GM12878 (cell line): ENCODE results near the gene GLI1. TPM values are rescaled to one million over a fixed set of nuclear protein-coding genes. Genes with fewer than 3 reads are reported as not detected.

Experiments used
- ATAC-seq: fragments of 200-7000 bp; cut with Tn5 transposase; 3 replicates; pipeline ENCODE4 v1.9.1; 2020; ENCODE audit warnings: mild to moderate bottlenecking, moderate library complexity
- BruUV-seq: library from RNA; stranded (reverse); fragments of 400-500 nt; replicated peaks from 2 replicates; lab custom pipeline; 2021; lab: Mats Ljungman, UMichigan
- CTCF ChIA-PET: fragments of 300-600 bp; sonication (Branson Sonifier 250); formaldehyde crosslinking; extraction: SDS; loops from one replicate; lab custom pipeline; 2021; ENCODE audit warnings: inconsistent platforms; lab: Yijun Ruan, JAX
- POLR2A ChIA-PET: fragments of 350-600 bp; formaldehyde crosslinking; extraction: SDS; loops from one replicate; lab custom pipeline; 2021; ENCODE audit warnings: inconsistent platforms; lab: Charles Lee
- RAD21 ChIA-PET: fragments of 300-600 bp; sonication (Branson Sonifier 250); formaldehyde crosslinking; loops from one replicate; lab custom pipeline; 2023; ENCODE audit warnings: antibody characterized with exemption; ENCODE audit not compliant: unreplicated experiment; lab: Charles Lee
- SMC1A ChIA-PET: fragments of 300-600 bp; sonication (Branson Sonifier 250); formaldehyde crosslinking; loops from one replicate; lab custom pipeline; 2023; ENCODE audit not compliant: unreplicated experiment, uncharacterized antibody; lab: Charles Lee
- DNase-seq: peaks from one replicate; pipeline ENCODE4 v3.0.0-alpha.2; 2011; ENCODE audit warnings: low read depth, low spot score
- FAIRE-seq: peaks from 3 replicates; lab custom pipeline; 2011; peaks lifted over from hg19 to GRCh38; lab: Jason Lieb, UNC
- H2AFZ ChIP-seq: 2 replicates; pipeline ENCODE4 v1.6.0; 2011; ENCODE audit warnings: low read depth, low read length, control low read depth; ENCODE audit not compliant: control insufficient read depth
- H3K27ac ChIP-seq: 2 replicates; pipeline ENCODE4 v1.5.1; 2011; ENCODE audit warnings: control low read depth; ENCODE audit not compliant: control insufficient read depth, insufficient read depth
- H3K27me3 ChIP-seq, 2 experiments: replicated peaks in 1 of 2; 2 replicates each; pipeline versions ENCODE4 v1.6.0 to v1.6.1; 2011; ENCODE audit warnings: low read length in 1 of 2; ENCODE audit not compliant: control insufficient read depth in 2 of 2, insufficient read depth in 2 of 2
- H3K36me3 ChIP-seq, 2 experiments: 2 replicates each; pipeline ENCODE4 v1.5.1; 2011; ENCODE audit warnings: low read length in 1 of 2; ENCODE audit not compliant: control insufficient read depth in 2 of 2, insufficient read depth in 2 of 2
- H3K4me1 ChIP-seq: 2 replicates; pipeline ENCODE4 v1.6.1; 2011; ENCODE audit warnings: mild to moderate bottlenecking, low read length, moderate library complexity, mixed read lengths; ENCODE audit not compliant: control insufficient read depth, insufficient read depth
- H3K4me2 ChIP-seq: 2 replicates; pipeline ENCODE4 v1.6.0; 2011; ENCODE audit warnings: control low read depth; ENCODE audit not compliant: control insufficient read depth, insufficient read depth
- H3K4me3 ChIP-seq: fragments of 200-600 bp; sonication (generic); 2 replicates; pipeline ENCODE4 v1.5.1; 2016
- H3K79me2 ChIP-seq: 2 replicates; pipeline ENCODE4 v1.6.0; 2011; ENCODE audit warnings: low read length; ENCODE audit not compliant: control insufficient read depth, insufficient read depth
- H3K9ac ChIP-seq: 2 replicates; pipeline ENCODE4 v1.8.0; 2011; ENCODE audit warnings: low read length, control low read depth, mixed read lengths; ENCODE audit not compliant: control insufficient read depth, insufficient read depth
- H3K9me3 ChIP-seq: replicated peaks from 3 replicates; pipeline ENCODE4 v1.5.1; 2011; ENCODE audit warnings: mild to moderate bottlenecking, low read length; ENCODE audit not compliant: control insufficient read depth, insufficient read depth
- H4K20me1 ChIP-seq: 2 replicates; pipeline ENCODE4 v1.6.0; 2011; ENCODE audit not compliant: control insufficient read depth, insufficient read depth
- EGR1 ChIP-seq, 2 experiments: IDR thresholded peaks; 1 replicate in 1 of 2; 2 replicates in 1 of 2; pipeline ENCODE4 v1.6.1; 2011 to 2012; ENCODE audit warnings: low read depth in 2 of 2, low read length in 2 of 2, borderline replicate concordance in 1 of 2, mild to moderate bottlenecking in 1 of 2, moderate library complexity in 1 of 2
- EP300 ChIP-seq, 2 experiments: fragments of 150-350 bp in 1 of 2; IDR thresholded peaks; 2 replicates each; pipeline ENCODE4 v1.6.1; 2011 to 2012; ENCODE audit warnings: low read depth in 2 of 2, low read length in 2 of 2, borderline replicate concordance in 1 of 2, improper control_type of control experiment in 1 of 2, inconsistent platforms in 1 of 2; ENCODE audit not compliant: control insufficient read depth in 1 of 2
- TCF7 ChIP-seq: IDR thresholded peaks from 2 replicates; pipeline ENCODE4 v1.6.1; 2014; ENCODE audit warnings: antibody characterized with exemption, borderline replicate concordance
- ZNF274 ChIP-seq: IDR thresholded peaks from one replicate; pipeline ENCODE4 v1.8.0; 2011; ENCODE audit not compliant: insufficient read length, insufficient read depth
- WGBS: methylation state at CpG from one replicate; pipeline ENCODE4 v1.1.6; 2016; ENCODE audit warnings: low lambda C conversion rate; ENCODE audit not compliant: insufficient replicate concordance, insufficient coverage; ENCODE audit errors: missing lambda C conversion rate; 5-methylcytosine and 5-hydroxymethylcytosine counted together
- in situ Hi-C: fragments of 300-500 bp; cut with MboI; formaldehyde crosslinking; loops from 9 replicates; pipeline ENCODE4 v1.14.3; 2018; ENCODE audit warnings: mixed read lengths
- intact Hi-C: fragments of 100-400 bp; cut with micrococcal nuclease; formaldehyde crosslinking; loops from one replicate; pipeline ENCODE4 v1.14.2; 2022; ENCODE audit not compliant: unreplicated experiment
- polyA plus RNA-seq, 11 experiments: library from polyadenylated mRNA; depleted of rRNA in 4 of 11; unstranded in 6 of 11; stranded (reverse) in 5 of 11; fragments of >200 nt; fragmentation: Nextera tagmentation in 4 of 11; fragmentation: Illumina TruSeq in 1 of 11; extraction: Ambion mirVana in 4 of 11; extraction: Trizol in 1 of 11; gene quantifications; 1 replicate in 1 of 11; 2 replicates in 10 of 11; pipeline versions ENCODE4 v1.2.1 to v1.2.3, GENCODE V29; 2011 to 2016; ENCODE audit warnings: inconsistent platforms in 2 of 11, missing spikeins in 2 of 11, low read depth in 1 of 11
- total RNA-seq, 4 experiments: library from RNA; depleted of rRNA in 3 of 4; stranded (reverse); fragments of >200 nt in 3 of 4; fragmentation: Illumina TruSeq in 1 of 4; extraction: Trizol in 1 of 4; gene quantifications; 2 replicates each; pipeline versions ENCODE4 v1.2.1 to v1.2.3, GENCODE V29; 2013 to 2021
- TF ChIP-seq, protein P1 (sequence below): fragments of 450-650 bp; formaldehyde crosslinking; IDR thresholded peaks from 2 replicates; pipeline ENCODE4 v1.5.0; 2022; ENCODE audit warnings: mild to moderate bottlenecking, missing genetic modification characterization
- TF ChIP-seq, protein P2 (sequence below): fragments of 450-650 bp; formaldehyde crosslinking; IDR thresholded peaks from 2 replicates; pipeline ENCODE4 v1.4.0; 2022; ENCODE audit warnings: mild to moderate bottlenecking, moderate library complexity

The GLI1 gene
- total and polyA plus RNA-seq, 10 of the 15 experiments (the other 5 are each of a cell fraction or from before 2014, with no cell fraction given) = 0.27 to 1.2 (median 0.49) TPM

DNA sequence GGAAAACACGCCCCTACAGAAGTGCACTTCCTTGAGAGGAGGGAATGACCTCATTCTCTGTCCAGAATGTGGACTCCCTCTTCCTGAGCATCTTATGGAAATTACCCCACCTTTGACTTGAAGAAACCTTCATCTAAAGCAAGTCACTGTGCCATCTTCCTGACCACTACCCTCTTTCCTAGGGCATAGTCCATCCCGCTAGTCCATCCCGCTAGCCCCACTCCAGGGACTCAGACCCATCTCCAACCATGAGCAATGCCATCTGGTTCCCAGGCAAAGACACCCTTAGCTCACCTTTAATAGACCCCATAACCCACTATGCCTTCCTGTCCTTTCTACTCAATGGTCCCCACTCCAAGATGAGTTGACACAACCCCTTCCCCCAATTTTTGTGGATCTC is 9.5 kb upstream of the GLI1 start:
- Histone ChIP-seq H3K4me1 (no peaks in the 10 kb centered on the region), H2AFZ (no peak overlapping the region), H3K27me3 (no peaks in the 10 kb centered on the region), H3K9me3 (no peaks in the 10 kb centered on the region), H3K27ac (no peak overlapping the region), H3K79me2 (no peaks in the 10 kb centered on the region), H3K9ac (no peak overlapping the region), H3K4me2 (no peak overlapping the region), H3K36me3 (no peaks in the 10 kb centered on the region), H3K4me3 (no peak overlapping the region), H4K20me1 (no peaks in the 10 kb centered on the region)
- in situ Hi-C loops (loop anchor here (10.0 kb wide), 1 partner anchor 135 kb away; no protein-coding TSS in a partner anchor), intact Hi-C loops (no loop called here)
- no peak for DNase-seq
- no peak for ATAC-seq
- no peak for FAIRE-seq
- ChIA-PET SMC1A (interaction anchor here (0.8 to 7.6 kb wide), 4 partner anchors 9 to 186 kb away, joined by 3 to 226 read pairs (median 71); partner anchors contain the start of gene GLI1), POLR2A (interaction anchor here (0.5 to 6.1 kb wide), 5 partner anchors 9 to 690 kb away, joined by 3 to 29 read pairs (median 6); partner anchors contain the start of gene INHBC), RAD21 (interaction anchor here (6.5 to 6.8 kb wide), 3 partner anchors 142 to 205 kb away, joined by 73 to 224 read pairs (median 85); partner anchors contain the start of gene STAC3), CTCF (interaction anchor here (0.6 to 11.0 kb wide), 10 partner anchors 9 to 236 kb away, joined by 3 to 540 read pairs (median 4); partner anchors contain the start of gene GLI1)
- BruUV-seq = no TSS peak
- TF ChIP-seq ZNF274 = no peak
- no peak for TF ChIP-seq TCF7
- no peak for TF ChIP-seq EGR1 (IDR thresholded peaks at IDR 0.05; ENCODE audit: borderline replicate concordance in 1 of 2, low read depth in 2 of 2, low read length in 2 of 2)
- no peak for TF ChIP-seq EP300 (IDR thresholded peaks at IDR 0.05; ENCODE audit: borderline replicate concordance in 1 of 2, control insufficient read depth in 1 of 2, low read depth in 2 of 2, low read length in 2 of 2)
- WGBS = 90% methylated on average over 3 of the region's 3 CpGs

DNA sequence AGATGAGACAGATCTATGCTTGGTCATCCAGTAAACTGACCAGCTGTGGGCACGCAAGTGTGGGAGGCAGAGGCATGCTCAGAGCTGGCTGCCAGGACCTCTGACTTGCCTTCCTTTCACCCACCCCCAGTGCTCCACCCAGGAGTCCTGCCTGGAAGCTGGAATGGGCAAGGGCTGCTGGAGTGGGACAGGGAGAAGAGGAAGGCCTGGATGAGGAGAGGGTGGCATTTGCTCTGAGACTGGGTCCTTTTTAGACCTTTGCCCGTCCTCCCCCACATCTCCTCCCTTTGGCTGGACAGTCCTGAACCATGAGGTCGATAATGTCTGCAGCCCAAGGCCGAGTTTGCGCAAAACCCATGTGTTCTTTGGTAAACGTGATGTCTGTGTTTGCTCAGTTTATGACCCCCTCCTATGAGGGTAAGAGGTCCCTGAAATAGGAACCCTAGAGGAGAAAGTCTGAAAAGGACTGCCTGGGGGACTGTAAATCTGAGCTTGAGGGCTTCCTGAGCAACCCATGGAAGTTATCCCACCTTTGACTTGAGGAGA is 8.3 kb upstream of the GLI1 start:
- ChIA-PET POLR2A (interaction anchor here (0.7 to 6.1 kb wide), 7 partner anchors 9 to 187 kb away, joined by 3 to 29 read pairs (median 8); partner anchors contain the start of gene INHBC), CTCF (interaction anchor here (0.9 to 11.0 kb wide), 24 partner anchors 11 to 267 kb away, joined by 3 to 540 read pairs (median 20); no protein-coding TSS in a partner anchor), SMC1A (interaction anchor here (0.7 to 7.6 kb wide), 15 partner anchors 7 to 238 kb away, joined by 3 to 226 read pairs (median 6); partner anchors contain the start of genes ARHGAP9 and GLI1), RAD21 (interaction anchor here (0.9 to 6.8 kb wide), 13 partner anchors 11 to 237 kb away, joined by 4 to 224 read pairs (median 20); partner anchors contain the start of genes INHBC, SHMT2 and STAC3)
- Histone ChIP-seq H3K79me2 (no peaks in the 10 kb centered on the region), H4K20me1 (no peaks in the 10 kb centered on the region), H3K27ac (no peak overlapping the region), H3K36me3 (no peaks in the 10 kb centered on the region), H3K9ac (no peak overlapping the region), H3K4me2 (no peak overlapping the region), H3K4me1 (peaks cover 6% of the 10 kb centered on the region), H3K9me3 (no peaks in the 10 kb centered on the region), H3K4me3 (no peak overlapping the region), H3K27me3 (no peaks in the 10 kb centered on the region), H2AFZ (no peak overlapping the region)
- 46% methylated on average over 6 of the region's 6 CpGs for WGBS
- intact Hi-C loops = no loop called here
- no peak for DNase-seq
- in situ Hi-C loops = loop anchor here (10.0 kb wide), 1 partner anchor 137 kb away; no protein-coding TSS in a partner anchor
- no peak for ATAC-seq
- no peak for FAIRE-seq
- BruUV-seq = no TSS peak
- TF ChIP-seq, protein P1, sequence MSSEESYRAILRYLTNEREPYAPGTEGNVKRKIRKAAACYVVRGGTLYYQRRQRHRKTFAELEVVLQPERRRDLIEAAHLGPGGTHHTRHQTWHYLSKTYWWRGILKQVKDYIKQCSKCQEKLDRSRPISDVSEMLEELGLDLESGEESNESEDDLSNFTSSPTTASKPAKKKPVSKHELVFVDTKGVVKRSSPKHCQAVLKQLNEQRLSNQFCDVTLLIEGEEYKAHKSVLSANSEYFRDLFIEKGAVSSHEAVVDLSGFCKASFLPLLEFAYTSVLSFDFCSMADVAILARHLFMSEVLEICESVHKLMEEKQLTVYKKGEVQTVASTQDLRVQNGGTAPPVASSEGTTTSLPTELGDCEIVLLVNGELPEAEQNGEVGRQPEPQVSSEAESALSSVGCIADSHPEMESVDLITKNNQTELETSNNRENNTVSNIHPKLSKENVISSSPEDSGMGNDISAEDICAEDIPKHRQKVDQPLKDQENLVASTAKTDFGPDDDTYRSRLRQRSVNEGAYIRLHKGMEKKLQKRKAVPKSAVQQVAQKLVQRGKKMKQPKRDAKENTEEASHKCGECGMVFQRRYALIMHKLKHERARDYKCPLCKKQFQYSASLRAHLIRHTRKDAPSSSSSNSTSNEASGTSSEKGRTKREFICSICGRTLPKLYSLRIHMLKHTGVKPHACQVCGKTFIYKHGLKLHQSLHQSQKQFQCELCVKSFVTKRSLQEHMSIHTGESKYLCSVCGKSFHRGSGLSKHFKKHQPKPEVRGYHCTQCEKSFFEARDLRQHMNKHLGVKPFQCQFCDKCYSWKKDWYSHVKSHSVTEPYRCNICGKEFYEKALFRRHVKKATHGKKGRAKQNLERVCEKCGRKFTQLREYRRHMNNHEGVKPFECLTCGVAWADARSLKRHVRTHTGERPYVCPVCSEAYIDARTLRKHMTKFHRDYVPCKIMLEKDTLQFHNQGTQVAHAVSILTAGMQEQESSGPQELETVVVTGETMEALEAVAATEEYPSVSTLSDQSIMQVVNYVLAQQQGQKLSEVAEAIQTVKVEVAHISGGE (CRISPR knock-in tag) = no peak
- TF ChIP-seq, protein P2, sequence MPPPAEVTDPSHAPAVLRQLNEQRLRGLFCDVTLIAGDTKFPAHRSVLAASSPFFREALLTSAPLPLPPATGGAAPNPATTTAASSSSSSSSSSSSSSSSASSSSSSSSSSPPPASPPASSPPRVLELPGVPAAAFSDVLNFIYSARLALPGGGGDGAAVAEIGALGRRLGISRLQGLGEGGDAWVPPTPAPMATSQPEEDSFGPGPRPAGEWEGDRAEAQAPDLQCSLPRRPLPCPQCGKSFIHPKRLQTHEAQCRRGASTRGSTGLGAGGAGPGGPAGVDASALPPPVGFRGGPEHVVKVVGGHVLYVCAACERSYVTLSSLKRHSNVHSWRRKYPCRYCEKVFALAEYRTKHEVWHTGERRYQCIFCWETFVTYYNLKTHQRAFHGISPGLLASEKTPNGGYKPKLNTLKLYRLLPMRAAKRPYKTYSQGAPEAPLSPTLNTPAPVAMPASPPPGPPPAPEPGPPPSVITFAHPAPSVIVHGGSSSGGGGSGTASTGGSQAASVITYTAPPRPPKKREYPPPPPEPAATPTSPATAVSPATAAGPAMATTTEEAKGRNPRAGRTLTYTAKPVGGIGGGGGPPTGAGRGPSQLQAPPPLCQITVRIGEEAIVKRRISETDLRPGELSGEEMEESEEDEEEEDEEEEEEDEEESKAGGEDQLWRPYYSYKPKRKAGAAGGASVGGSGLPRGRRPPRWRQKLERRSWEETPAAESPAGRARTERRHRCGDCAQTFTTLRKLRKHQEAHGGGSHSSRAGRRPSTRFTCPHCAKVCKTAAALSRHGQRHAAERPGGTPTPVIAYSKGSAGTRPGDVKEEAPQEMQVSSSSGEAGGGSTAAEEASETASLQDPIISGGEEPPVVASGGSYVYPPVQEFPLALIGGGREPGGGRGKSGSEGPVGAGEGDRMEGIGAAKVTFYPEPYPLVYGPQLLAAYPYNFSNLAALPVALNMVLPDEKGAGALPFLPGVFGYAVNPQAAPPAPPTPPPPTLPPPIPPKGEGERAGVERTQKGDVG (CRISPR knock-in tag) = no peak
